Measurements from ENCODE around the gene PREB.
A peak's percentile ranks its signal among the peaks of the same experiment; 100 is the strongest.

Gene PREB

GRCh38 chr2:27152796-27153464 is 18.5 kb upstream of the PREB start:
- peak; percentile 32 for DNase-seq (ENCODE audit: low read depth, low spot score)

- peak; percentile 32 for DNase-seq (ENCODE audit: low read depth, low spot score)
Observed at GRCh38 chr2:27152102-27152795, 17.8 kb upstream of the PREB start.

GRCh38 chr2:27150639-27151230 is 16.3 kb upstream of the PREB start:
- DNase-seq (ENCODE audit: low read depth, low spot score), result no peak

GRCh38 chr2:27149570-27150405 is 15.4 kb upstream of the PREB start:
- no peak for DNase-seq (ENCODE audit: low read depth, low spot score)

GRCh38 chr2:27148801-27149439 is 14.5 kb upstream of the PREB start, which contains the start of gene TCF23:
Gene TCF23, plus strand, starts transcription at chr2:27149004. Its CDS starts 130 bp downstream, at chr2:27149134.
- DNase-seq (ENCODE audit: low read depth, low spot score), result no peak

- DNase-seq (ENCODE audit: low read depth, low spot score), result no peak
Observed at GRCh38 chr2:27147935-27148334, 13.5 kb upstream of the PREB start.

- no peak for DNase-seq (ENCODE audit: low read depth, low spot score)
Observed at GRCh38 chr2:27145682-27146081, 11.2 kb upstream of the PREB start.

GRCh38 chr2:27143285-27143684 is 8.8 kb upstream of the PREB start:
- DNase-seq (ENCODE audit: low read depth, low spot score), result no peak

GRCh38 chr2:27139310-27139709 is 4.9 kb upstream of the PREB start, which contains the start of gene PRR30:
Gene PRR30, minus strand, starts transcription at chr2:27139410. Its CDS starts 1,081 bp downstream, at chr2:27138329.
- no peak for DNase-seq (ENCODE audit: low read depth, low spot score)

GRCh38 chr2:27138111-27138510 is 3.7 kb upstream of the PREB start:
- no peak for DNase-seq (ENCODE audit: low read depth, low spot score)

GRCh38 chr2:27137322-27137935 is 3.0 kb upstream of the PREB start:
- DNase-seq (ENCODE audit: low read depth, low spot score), result no peak

GRCh38 chr2:27136751-27137150 is 2.3 kb upstream of the PREB start:
- no peak for DNase-seq (ENCODE audit: low read depth, low spot score)

- no peak for DNase-seq (ENCODE audit: low read depth, low spot score)
Observed at GRCh38 chr2:27135478-27135955, 1.1 kb upstream of the PREB start.

GRCh38 chr2:27134781-27135477 is 493 bp upstream of the PREB start:
- peak; percentile 24 for DNase-seq (ENCODE audit: low read depth, low spot score)

- DNase-seq (ENCODE audit: low read depth, low spot score), result no peak
Observed at GRCh38 chr2:27133195-27133875, 1.1 kb downstream of the PREB start.

- DNase-seq (ENCODE audit: low read depth, low spot score), result no peak
Observed at GRCh38 chr2:27131429-27131828, 3.0 kb downstream of the PREB start.

GRCh38 chr2:27130396-27130795 is 4.0 kb downstream of the PREB start:
- no peak for DNase-seq (ENCODE audit: low read depth, low spot score)

GRCh38 chr2:27128668-27129571 is 5.5 kb downstream of the PREB start:
- DNase-seq (ENCODE audit: low read depth, low spot score), result no peak
